PC-3 (cell line): ENCODE data around the gene ANKRD40.

Experiments
- CTCF ChIP-seq: fragments of 300-600 bp; sonication (generic); conservative IDR thresholded peaks from 2 replicates; pipeline ENCODE4 v1.5.1; 2017; ENCODE audit warnings: antibody characterized with exemption, low read depth, mild to moderate bottlenecking, low read length
- EZH2 ChIP-seq: fragments of 300-600 bp; sonication (generic); IDR thresholded peaks from one replicate; pipeline ENCODE4 v1.6.1; 2017; ENCODE audit warnings: antibody characterized with exemption, mild to moderate bottlenecking, low read length; ENCODE audit not compliant: unreplicated experiment

GRCh38 chr17:50745631-50746030 is 37.9 kb upstream of the ANKRD40 start:
- TF ChIP-seq EZH2 (no peak), CTCF (no peak)
